SIG-M5 (cell line): Measurements from ENCODE around the gene PSENEN.
"Not testable (repeated sequence)": the region's sequence is repeated elsewhere in the genome, so short reads cannot be mapped to it uniquely, and the experiment has no call there.

Experiments
- DNase-seq: peaks from one replicate; lab custom pipeline; 2025; lab: John Stamatoyannopoulos, UW

Gene PSENEN

DNA sequence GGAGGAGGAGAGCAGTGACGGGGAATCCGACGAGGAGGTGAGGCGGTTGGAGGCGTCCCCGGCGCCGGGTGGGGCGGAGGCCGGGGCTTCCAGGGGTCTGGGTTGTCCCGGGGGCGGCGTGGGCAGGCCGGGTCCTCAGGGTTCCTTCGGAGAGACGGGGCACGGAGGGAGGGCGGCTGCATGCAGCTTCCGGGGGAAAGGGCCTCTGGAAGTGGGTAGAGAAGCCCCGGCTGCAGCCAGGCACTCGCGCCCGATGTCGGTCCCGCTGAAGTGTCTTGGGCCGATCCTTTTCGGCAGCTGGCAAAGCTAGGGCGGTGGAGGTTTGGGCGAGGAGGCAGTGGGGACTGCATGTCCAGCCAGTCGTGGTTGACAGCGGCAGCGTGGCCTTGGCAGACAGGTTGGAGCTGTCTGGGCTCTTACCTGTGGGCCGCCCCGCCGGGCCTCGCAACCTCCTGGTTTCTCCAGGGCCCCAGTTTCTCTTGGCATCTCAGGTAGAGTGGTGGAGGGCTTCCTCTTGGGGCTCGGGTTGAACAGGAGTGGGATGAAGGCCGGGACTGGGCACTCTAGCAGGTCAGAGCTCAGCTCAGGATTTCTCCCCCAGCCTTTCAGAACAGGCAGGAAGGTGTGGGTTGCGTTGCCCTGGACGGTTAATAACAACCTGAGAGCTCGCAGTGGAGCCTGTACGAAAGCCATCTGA lies 27.0 kb upstream of the PSENEN start:
- DNase-seq: no peak

DNA sequence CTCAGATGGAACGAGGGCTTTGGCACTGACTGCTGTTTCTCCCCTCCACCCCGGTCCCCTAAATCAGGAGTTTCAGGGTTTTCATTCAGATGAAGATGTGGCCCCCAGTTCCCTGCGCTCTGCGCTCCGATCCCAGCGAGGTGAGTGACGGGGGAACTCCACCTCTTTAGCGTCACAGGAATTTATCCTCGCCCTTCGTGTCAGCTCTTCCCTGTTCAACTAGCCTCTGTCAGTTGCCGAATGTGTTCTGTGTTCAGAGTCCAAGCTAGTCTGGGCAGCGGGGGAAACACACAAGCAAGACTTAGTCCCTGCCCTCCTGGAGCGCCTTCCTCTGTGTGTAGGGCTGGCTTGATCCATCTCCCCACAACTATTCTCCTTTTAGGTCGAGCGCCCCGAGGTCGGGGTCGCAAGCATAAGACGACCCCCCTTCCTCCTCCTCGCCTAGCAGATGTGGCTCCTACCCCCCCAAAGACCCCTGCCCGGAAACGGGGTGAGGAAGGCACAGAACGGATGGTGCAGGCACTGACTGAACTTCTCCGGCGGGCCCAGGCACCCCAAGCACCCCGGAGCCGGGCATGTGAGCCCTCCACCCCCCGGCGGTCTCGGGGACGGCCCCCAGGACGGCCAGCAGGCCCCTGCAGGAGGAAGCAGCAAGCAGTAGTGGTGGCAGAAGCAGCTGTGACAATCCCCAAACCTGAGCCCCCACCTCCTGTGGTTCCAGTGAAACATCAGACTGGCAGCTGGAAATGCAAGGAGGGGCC lies 25.9 kb upstream of the PSENEN start:
- DNase-seq: no peak

DNA sequence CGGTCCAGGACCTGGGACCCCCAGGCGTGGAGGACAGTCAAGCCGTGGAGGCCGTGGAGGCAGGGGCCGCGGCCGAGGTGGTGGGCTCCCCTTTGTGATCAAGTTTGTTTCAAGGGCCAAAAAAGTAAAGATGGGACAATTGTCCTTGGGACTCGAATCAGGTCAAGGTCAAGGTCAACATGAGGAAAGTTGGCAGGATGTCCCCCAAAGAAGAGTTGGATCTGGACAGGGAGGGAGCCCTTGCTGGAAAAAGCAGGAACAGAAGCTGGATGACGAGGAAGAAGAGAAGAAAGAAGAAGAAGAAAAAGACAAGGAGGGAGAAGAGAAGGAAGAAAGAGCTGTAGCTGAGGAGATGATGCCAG lies 25.3 kb upstream of the PSENEN start:
- no peak for DNase-seq

DNA sequence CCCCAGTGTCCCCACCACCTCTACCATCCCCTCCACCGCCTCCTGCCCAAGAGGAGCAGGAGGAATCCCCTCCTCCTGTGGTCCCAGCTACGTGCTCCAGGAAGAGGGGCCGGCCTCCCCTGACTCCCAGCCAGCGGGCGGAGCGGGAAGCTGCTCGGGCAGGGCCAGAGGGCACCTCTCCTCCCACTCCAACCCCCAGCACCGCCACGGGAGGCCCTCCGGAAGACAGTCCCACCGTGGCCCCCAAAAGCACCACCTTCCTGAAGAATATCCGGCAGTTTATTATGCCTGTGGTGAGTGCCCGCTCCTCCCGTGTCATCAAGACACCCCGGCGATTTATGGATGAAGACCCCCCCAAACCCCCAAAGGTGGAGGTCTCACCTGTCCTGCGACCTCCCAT lies 24.8 kb upstream of the PSENEN start:
- no peak for DNase-seq

DNA sequence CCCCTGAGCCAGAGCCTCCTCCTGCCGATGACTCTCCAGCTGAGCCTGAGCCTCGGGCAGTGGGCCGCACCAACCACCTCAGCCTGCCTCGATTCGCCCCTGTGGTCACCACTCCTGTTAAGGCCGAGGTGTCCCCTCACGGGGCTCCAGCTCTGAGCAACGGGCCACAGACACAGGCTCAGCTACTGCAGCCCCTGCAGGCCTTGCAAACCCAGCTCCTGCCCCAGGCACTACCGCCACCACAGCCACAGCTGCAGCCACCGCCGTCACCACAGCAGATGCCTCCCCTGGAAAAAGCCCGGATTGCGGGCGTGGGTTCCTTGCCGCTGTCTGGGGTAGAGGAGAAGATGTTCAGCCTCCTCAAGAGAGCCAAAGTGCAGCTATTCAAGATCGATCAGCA lies 24.1 kb upstream of the PSENEN start:
- no peak for DNase-seq

DNA sequence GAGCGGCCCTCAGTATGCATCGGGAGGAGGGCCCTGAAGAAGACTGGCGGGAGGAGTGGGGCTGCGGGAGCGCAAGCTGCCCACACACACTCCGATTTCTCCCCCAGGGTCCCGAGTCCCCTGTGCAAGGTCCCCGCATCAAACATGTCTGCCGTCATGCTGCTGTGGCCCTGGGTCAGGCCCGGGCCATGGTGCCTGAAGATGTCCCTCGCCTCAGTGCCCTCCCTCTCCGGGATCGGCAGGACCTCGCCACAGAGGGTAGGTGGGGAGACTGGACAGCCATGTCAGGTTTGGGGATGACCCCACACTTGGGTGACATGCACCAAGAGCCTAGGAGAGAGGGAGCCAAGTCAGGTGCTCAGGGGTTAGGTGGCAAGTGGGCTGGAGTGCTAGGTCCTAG lies 23.0 kb upstream of the PSENEN start:
- DNase-seq: no peak

DNA sequence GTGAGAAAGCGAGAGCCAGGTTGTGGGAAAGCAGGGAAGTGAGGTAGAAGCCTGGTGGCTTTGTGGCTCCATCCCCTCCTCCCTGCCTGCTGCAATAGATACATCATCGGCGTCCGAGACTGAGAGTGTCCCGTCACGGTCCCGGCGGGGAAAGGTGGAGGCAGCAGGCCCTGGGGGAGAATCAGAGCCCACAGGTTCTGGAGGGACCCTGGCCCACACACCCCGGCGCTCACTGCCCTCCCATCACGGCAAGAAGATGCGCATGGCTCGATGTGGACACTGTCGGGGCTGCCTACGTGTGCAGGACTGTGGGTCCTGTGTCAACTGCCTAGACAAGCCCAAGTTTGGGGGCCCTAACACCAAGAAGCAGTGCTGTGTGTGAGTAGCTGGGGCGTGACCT lies 22.6 kb upstream of the PSENEN start:
- no peak for DNase-seq

DNA sequence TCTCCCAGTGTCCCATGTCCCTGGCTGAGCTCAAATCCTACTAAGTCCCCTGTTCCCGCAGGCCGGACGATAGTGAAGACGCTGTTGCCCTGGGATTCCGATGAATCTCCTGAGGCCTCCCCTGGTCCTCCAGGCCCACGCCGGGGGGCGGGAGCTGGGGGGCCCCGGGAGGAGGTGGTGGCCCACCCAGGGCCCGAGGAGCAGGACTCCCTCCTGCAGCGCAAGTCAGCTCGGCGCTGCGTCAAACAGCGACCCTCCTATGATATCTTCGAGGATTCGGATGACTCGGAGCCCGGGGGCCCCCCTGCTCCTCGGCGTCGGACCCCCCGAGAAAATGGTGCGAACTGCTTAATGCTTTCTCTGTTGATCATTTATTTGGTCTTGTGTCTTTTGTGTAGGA lies 21.8 kb upstream of the PSENEN start:
- no peak for DNase-seq

DNA sequence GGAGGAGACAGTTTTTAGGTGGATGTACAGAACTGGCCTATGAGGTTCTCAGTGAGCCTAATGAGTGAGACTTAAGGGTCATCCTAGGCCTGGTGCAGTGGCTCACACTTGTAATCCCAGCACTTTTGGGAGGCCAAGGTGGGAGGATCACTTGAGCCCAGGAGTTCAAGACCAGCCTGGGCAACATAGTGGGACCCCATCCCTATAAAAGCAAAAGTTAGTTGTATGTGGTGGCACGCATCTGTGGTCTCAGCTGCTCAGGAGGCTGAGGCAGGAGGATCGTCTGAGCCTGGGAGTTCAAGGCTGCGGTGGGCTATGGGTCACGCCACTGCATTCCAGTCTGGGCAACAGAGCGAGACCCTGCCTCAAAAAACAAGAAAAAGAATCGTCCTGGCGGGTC lies 21.3 kb upstream of the PSENEN start:
- DNase-seq: not testable (repeated sequence)

DNA sequence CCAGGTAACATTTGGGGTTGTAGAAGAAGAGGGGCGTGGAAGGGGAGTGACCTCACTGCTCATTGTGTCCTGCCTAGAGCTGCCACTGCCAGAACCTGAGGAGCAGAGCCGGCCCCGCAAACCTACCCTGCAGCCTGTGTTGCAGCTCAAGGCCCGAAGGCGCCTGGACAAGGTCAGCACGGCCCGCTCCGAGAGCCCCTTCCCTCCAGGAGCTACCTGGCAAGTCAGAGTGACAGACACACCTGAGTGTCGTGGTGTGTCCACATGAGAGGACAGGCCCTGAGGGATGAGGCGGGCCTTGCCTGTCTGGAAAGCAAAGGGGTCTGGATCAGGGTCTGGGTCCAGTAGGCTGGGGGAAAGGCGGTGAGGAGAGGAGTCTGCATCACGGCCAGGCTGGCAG lies 20.9 kb upstream of the PSENEN start:
- DNase-seq: no peak

DNA sequence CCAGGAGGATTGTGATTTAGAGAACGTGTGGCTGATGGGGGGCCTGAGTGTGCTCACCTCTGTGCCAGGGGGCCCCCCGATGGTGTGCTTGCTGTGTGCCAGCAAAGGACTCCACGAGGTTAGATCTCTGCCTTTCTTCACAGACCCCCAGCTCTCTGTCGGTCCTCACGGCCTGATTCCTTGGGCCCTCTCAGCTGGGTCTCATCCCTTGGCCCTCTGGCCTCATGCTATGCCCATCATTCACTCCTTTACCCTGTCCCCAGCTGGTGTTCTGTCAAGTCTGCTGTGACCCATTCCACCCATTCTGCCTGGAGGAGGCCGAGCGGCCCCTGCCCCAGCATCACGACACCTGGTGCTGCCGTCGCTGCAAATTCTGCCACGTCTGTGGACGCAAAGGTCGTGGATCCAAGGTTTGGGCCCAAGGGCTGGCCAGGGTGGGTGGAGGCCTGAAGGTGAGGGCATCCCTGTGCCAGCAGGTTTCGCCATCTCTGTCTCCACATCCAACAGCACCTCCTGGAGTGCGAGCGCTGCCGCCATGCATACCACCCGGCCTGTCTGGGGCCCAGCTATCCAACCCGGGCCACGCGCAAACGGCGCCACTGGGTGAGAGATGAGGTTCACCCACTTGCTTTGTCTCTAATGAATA lies 20.1 kb upstream of the PSENEN start:
- no peak for DNase-seq

DNA sequence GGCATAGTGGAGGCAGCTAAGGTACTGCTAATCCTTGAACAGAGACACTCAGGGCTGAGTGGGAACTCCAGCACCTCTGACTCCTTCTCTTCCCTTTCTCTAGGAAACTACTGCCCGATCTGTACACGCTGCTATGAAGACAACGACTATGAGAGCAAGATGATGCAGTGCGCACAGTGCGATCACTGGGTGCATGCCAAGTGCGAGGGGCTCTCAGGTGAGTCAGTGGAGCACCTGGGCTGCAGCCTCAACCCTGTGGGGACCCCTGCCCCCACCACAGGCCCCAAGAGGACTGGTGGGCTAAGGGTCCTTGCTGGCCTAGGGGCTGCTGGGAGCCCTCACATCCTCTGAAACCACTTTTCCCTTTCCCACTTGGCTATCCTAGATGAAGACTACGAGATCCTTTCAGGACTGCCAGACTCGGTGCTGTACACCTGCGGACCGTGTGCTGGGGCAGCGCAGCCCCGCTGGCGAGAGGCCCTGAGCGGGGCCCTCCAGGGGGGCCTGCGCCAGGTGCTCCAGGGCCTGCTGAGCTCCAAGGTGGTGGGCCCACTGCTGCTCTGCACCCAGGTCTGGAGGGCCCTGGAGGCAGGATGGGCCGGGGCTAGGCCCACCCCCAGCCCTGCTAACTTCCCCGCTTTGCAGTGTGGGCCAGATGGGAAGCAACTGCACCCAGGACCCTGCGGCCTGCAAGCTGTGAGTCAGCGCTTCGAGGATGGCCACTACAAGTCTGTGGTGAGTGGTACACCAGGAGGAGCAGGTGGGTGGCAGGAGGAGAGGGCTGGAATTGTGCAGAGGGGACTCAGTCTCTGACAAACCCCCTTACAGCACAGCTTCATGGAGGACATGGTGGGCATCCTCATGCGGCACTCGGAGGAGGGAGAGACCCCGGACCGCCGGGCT lies 18.1 kb upstream of the PSENEN start:
- no peak for DNase-seq

DNA sequence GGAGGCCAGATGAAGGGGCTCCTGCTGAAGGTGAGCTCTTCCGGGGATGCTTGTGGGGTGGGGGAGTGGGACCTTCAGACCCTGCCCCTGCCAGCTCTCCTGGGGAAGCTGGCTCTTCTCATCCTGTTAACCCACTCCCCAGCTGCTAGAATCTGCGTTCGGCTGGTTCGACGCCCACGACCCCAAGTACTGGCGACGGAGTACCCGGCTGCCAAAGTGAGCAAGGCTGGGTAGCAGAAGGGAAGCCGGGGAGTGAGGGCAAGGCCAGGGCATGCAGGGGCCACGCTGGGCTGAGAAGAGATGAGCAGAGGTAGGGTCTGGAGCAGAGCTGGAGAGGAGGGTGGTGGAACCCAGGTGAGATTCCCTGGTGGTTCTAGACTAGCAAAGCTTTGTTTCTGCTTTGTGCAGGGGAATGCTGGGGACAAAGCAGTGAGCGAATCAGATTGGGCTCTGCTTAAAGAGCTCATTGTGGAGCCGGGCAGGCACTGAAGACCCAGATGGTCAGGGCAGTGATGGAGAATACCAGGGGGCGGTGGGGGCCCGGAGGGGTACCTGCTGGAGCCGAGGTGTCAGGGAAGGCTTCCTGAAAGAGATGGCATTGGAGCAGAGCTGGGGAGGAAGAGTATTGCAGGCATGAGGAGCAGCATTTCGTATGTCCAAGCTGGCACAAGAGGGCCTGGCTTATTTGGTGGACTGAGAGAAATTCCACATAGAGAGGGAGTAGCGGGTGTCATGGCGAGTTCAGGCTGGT lies 17.3 kb upstream of the PSENEN start:
- DNase-seq: no peak

DNA sequence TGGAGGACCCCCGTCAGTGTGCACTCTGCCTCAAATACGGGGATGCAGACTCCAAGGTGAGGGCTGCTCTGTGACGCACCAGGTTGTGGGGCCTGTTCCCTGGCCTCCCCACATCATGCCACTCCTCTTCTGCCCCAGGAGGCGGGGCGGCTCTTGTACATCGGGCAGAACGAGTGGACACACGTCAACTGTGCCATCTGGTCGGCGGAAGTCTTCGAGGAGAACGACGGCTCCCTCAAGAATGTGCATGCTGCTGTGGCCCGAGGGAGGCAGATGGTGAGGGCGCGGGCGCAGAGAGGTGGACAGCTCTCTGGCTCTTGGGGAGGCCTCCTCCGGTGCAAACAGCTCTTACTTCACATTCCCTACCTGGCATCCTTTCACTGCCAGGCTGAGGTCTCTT lies 16.4 kb upstream of the PSENEN start:
- no peak for DNase-seq

DNA sequence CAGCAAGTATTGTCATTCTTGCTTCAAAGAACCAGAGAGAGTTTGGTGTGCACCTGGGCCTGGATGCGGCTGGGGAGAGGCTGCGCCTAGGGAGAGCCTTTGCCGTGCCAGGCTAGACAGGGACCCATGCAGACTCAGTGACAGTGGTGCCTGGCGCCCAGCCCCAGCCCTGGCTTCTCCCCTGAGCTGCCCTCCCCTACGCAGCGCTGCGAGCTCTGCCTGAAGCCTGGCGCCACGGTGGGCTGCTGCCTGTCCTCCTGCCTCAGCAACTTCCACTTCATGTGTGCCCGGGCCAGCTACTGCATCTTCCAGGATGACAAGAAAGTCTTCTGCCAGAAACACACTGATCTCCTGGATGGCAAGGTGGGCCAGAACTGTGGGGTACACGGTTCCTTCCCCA lies 15.7 kb upstream of the PSENEN start:
- DNase-seq: no peak

DNA sequence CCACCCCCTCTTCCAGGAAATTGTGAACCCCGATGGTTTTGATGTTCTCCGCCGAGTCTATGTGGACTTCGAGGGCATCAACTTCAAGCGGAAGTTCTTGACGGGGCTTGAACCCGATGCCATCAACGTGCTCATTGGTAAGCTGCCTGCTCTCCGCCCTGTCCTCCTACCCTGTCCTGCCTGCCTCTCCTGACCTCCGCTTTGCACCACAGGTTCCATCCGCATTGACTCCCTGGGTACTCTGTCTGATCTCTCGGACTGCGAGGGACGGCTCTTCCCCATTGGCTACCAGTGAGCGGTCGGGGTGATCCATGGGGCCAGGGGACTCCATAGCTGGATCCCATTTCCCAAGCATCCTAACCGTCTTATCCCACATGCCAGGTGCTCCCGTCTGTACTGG lies 15.1 kb upstream of the PSENEN start:
- DNase-seq: no peak

DNA sequence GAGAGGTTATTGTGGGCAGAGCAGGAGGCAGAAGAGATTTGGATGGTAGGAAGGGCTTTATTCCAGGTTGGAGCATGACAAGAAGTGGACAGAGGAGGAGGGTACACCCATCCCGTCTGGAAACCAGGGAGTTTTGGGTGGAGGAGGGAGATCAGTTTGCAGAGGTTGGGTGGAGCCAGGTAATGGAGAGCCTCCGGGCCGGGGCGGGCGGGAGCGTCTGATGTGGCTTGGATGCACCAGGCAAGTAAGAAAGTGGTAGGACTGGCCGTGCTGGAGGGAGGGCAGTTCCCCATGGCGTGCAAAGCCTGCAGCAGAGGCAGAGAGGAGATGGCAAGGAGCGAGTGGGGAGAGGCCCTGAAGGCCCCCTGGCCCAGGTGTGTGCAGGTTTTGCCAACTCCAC lies 14.1 kb upstream of the PSENEN start:
- no peak for DNase-seq

DNA sequence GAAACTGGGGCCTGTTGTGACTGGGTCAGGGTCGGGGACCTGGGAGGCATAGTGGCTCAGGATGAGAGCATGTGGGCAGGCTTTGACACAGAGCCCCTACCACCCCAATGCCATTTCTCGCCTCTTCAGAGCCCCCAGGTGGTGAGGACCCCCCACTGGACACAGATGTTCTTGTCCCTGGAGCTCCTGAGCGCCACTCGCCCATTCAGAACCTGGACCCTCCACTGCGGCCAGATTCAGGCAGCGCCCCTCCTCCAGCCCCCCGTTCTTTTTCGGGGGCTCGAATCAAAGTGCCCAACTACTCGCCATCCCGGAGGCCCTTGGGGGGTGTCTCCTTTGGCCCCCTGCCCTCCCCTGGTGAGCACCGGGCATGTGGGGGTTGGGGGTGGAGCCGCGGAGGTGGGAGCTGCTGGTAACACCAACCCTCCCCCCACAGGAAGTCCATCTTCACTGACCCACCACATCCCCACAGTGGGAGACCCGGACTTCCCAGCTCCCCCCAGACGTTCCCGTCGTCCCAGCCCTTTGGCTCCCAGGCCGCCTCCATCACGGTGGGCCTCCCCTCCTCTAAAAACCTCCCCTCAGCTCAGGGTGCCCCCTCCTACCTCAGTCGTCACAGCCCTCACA lies 13.6 kb upstream of the PSENEN start:
- DNase-seq: no peak

DNA sequence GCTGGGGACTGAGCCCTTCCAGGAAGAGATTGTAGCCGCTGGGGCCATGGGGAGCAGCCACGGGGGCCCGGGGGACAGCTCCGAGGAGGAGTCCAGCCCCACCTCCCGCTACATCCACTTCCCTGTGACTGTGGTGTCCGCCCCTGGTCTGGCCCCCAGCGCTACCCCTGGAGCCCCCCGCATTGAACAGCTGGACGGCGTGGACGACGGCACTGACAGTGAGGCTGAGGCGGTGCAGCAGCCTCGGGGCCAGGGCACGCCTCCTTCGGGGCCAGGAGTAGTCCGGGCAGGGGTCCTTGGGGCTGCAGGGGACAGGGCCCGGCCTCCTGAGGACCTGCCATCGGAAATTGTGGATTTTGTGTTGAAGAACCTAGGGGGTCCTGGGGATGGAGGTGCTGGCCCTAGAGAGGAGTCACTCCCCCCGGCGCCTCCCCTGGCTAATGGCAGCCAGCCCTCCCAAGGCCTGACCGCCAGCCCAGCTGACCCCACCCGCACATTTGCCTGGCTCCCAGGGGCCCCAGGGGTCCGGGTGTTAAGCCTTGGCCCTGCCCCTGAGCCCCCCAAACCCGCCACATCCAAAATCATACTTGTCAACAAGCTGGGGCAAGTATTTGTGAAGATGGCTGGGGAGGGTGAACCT lies 12.8 kb upstream of the PSENEN start:
- DNase-seq: no peak
